ENCODE results near the gene HOXC6.
"Not testable (repeated sequence)": the region's sequence is repeated elsewhere in the genome, so short reads cannot be mapped to it uniquely, and the experiment has no call there.

Gene HOXC6

GRCh38 chr12:54041097-54041690, 13.0 kb downstream of the HOXC6 start:
- DNase-seq (ENCODE audit: low read depth in 2 of 2), result no peak

GRCh38 chr12:54042033-54042432, 13.8 kb downstream of the HOXC6 start:
- DNase-seq (ENCODE audit: low read depth in 2 of 2), result not testable (repeated sequence)

- no peak for DNase-seq (ENCODE audit: low read depth in 2 of 2)
Observed at GRCh38 chr12:54042970-54043853, 15.0 kb downstream of the HOXC6 start.

- no peak for DNase-seq (ENCODE audit: low read depth in 2 of 2)
Observed at GRCh38 chr12:54044425-54045103, 16.3 kb downstream of the HOXC6 start.

GRCh38 chr12:54045401-54045800, 17.2 kb downstream of the HOXC6 start:
- DNase-seq (ENCODE audit: low read depth in 2 of 2), result no peak

GRCh38 chr12:54045868-54046521, 17.8 kb downstream of the HOXC6 start:
- no peak for DNase-seq (ENCODE audit: low read depth in 2 of 2)

GRCh38 chr12:54046809-54047159, 18.5 kb downstream of the HOXC6 start:
- DNase-seq (ENCODE audit: low read depth in 2 of 2), result no peak

GRCh38 chr12:54047160-54047963, 19.1 kb downstream of the HOXC6 start:
- DNase-seq (ENCODE audit: low read depth in 2 of 2), result no peak

GRCh38 chr12:54047964-54048303, 19.7 kb downstream of the HOXC6 start:
- no peak for DNase-seq (ENCODE audit: low read depth in 2 of 2)

- DNase-seq (ENCODE audit: low read depth in 2 of 2), result no peak
Observed at GRCh38 chr12:54048406-54049093, 20.3 kb downstream of the HOXC6 start.

GRCh38 chr12:54049108-54049507, 20.9 kb downstream of the HOXC6 start:
- DNase-seq (ENCODE audit: low read depth in 2 of 2), result no peak

- DNase-seq (ENCODE audit: low read depth in 2 of 2), result no peak
Observed at GRCh38 chr12:54050482-54050810, 22.2 kb downstream of the HOXC6 start.

GRCh38 chr12:54051026-54051842, 23.0 kb downstream of the HOXC6 start:
- DNase-seq (ENCODE audit: low read depth in 2 of 2), result no peak

GRCh38 chr12:54051874-54052437, 23.7 kb downstream of the HOXC6 start:
- no peak for DNase-seq (ENCODE audit: low read depth in 2 of 2)

- no peak for DNase-seq (ENCODE audit: low read depth in 2 of 2)
Observed at GRCh38 chr12:54052438-54053002, 24.3 kb downstream of the HOXC6 start.

- no peak for DNase-seq (ENCODE audit: low read depth in 2 of 2)
Observed at GRCh38 chr12:54053003-54053750, 24.9 kb downstream of the HOXC6 start.

- DNase-seq (ENCODE audit: low read depth in 2 of 2), result no peak
Observed at GRCh38 chr12:54053751-54054741, 25.8 kb downstream of the HOXC6 start, which contains the start of gene HOXC4. Gene HOXC4 (plus strand): TSS chr12:54053835. CDS start chr12:54053923, 88 bp downstream.
